A673 (cell line): ENCODE data around the gene CYB5A. TPM values are rescaled to one million over a fixed set of nuclear protein-coding genes. Genes with fewer than 3 reads are reported as not detected.

Experiments
- BruUV-seq: library from RNA; stranded (reverse); fragments of 400-500 nt; replicated peaks from 2 replicates; lab custom pipeline; 2021; lab: Mats Ljungman, UMichigan
- CTCF ChIA-PET: fragments of 300-600 bp; sonication (Branson Sonifier 250); formaldehyde crosslinking; loops from one replicate; lab custom pipeline; 2022; ENCODE audit warnings: antibody characterized with exemption; lab: Charles Lee
- POLR2A ChIA-PET: fragments of 300-600 bp; sonication (Branson Sonifier 250); formaldehyde crosslinking; loops from one replicate; lab custom pipeline; 2022; ENCODE audit warnings: antibody characterized with exemption; ENCODE audit not compliant: low non-redundant PET; lab: Charles Lee
- DNase-seq: peaks from one replicate; pipeline ENCODE4 v3.0.0-alpha.2; 2015; ENCODE audit warnings: low spot score
- H3K27ac ChIP-seq: fragments of 200-600 bp; sonication (generic); 2 replicates; pipeline ENCODE4 v1.5.1; 2016; ENCODE audit warnings: mixed run types, low read depth, mild to moderate bottlenecking, mixed read lengths, antibody characterized with exemption, low read length; ENCODE audit not compliant: poor library complexity, severe bottlenecking
- H3K27me3 ChIP-seq: fragments of 200-600 bp; sonication (generic); replicated peaks from 2 replicates; pipeline ENCODE4 v1.6.1; 2017; ENCODE audit warnings: mixed run types, low read depth, mild to moderate bottlenecking, mixed read lengths, antibody characterized with exemption, low read length; ENCODE audit not compliant: insufficient read depth, poor library complexity
- H3K36me3 ChIP-seq: fragments of 200-600 bp; sonication (generic); 2 replicates; pipeline ENCODE4 v1.6.1; 2016; ENCODE audit warnings: mixed run types, mild to moderate bottlenecking, mixed read lengths, antibody characterized with exemption, low read length; ENCODE audit not compliant: insufficient read depth, poor library complexity, severe bottlenecking
- H3K4me1 ChIP-seq: fragments of 200-600 bp; sonication (generic); 2 replicates; pipeline ENCODE4 v1.6.1; 2017; ENCODE audit warnings: mixed run types, mild to moderate bottlenecking, mixed read lengths, antibody characterized with exemption, low read length; ENCODE audit not compliant: insufficient read depth, poor library complexity, severe bottlenecking
- H3K4me3 ChIP-seq: fragments of 200-600 bp; sonication (generic); 2 replicates; pipeline ENCODE4 v1.5.1; 2016; ENCODE audit warnings: low read depth, mixed run types, mild to moderate bottlenecking, mixed read lengths, low read length; ENCODE audit not compliant: poor library complexity, severe bottlenecking
- H3K9me3 ChIP-seq: fragments of 200-600 bp; sonication (generic); 2 replicates; pipeline ENCODE4 v1.6.1; 2016; ENCODE audit warnings: mixed run types, low read depth, mild to moderate bottlenecking, mixed read lengths, antibody characterized with exemption, low read length; ENCODE audit not compliant: poor library complexity, severe bottlenecking
- CTCF ChIP-seq: fragments of 300-800, 200-600 bp; sonication (generic); conservative IDR thresholded peaks from 2 replicates; pipeline ENCODE4 v1.5.1; 2017; ENCODE audit warnings: low read depth, mild to moderate bottlenecking, antibody characterized with exemption, low read length, moderate library complexity, mixed read lengths
- EZH2 ChIP-seq: fragments of 200-600 bp; sonication (generic); IDR thresholded peaks from 2 replicates; pipeline ENCODE4 v1.6.1; 2017; ENCODE audit warnings: borderline replicate concordance, low read depth, mild to moderate bottlenecking, mixed read lengths, antibody characterized with exemption, low read length; ENCODE audit not compliant: poor library complexity, severe bottlenecking
- intact Hi-C: fragments of 100-400 bp; cut with micrococcal nuclease; formaldehyde crosslinking; loops from one replicate; pipeline ENCODE4 v1.10.0; 2022; ENCODE audit not compliant: unreplicated experiment
- total RNA-seq: library from RNA; stranded (reverse); gene quantifications from 2 replicates; pipeline ENCODE4 v1.2.3, GENCODE V29; 2021

The CYB5A gene
- total RNA-seq, 1 experiment from 2014 or later, result 38.7 TPM

- no peak overlapping the region for H3K4me3 ChIP-seq
- CTCF ChIA-PET, result no interaction called here
- TF ChIP-seq CTCF (no peak), EZH2 (no peak)
- H3K27me3 ChIP-seq, result peaks cover 21% of the 10 kb centered on the region
- BruUV-seq, result no TSS peak
- POLR2A ChIA-PET, result no interaction called here
- H3K9me3 ChIP-seq, result no peaks in the 10 kb centered on the region
- DNase-seq, result no peak
- H3K36me3 ChIP-seq, result no peaks in the 10 kb centered on the region
- intact Hi-C loops, result no loop called here
- H3K27ac ChIP-seq, result no peak overlapping the region
- H3K4me1 ChIP-seq, result no peaks in the 10 kb centered on the region
Measured at GRCh38 chr18:74303936-74304335, 12.2 kb upstream of the CYB5A start.

- CTCF ChIA-PET, result no interaction called here
- DNase-seq, result no peak
- Histone ChIP-seq H3K27ac (no peak overlapping the region), H3K4me3 (no peak overlapping the region), H3K36me3 (no peaks in the 10 kb centered on the region), H3K9me3 (no peaks in the 10 kb centered on the region), H3K27me3 (peaks cover 18% of the 10 kb centered on the region), H3K4me1 (no peaks in the 10 kb centered on the region)
- POLR2A ChIA-PET, result no interaction called here
- BruUV-seq, result no TSS peak
- no peak for TF ChIP-seq EZH2
- no peak for TF ChIP-seq CTCF
- intact Hi-C loops, result no loop called here
Measured at GRCh38 chr18:74303306-74303705, 11.5 kb upstream of the CYB5A start.

GRCh38 chr18:74299746-74300145 is 8.0 kb upstream of the CYB5A start:
- TF ChIP-seq EZH2 (no peak), CTCF (no peak)
- H3K4me3 ChIP-seq, result no peak overlapping the region
- intact Hi-C loops, result no loop called here
- BruUV-seq, result no TSS peak
- CTCF ChIA-PET, result no interaction called here
- H3K27me3 ChIP-seq, result peaks cover 6% of the 10 kb centered on the region
- no peak for DNase-seq
- POLR2A ChIA-PET, result no interaction called here
- no peaks in the 10 kb centered on the region for H3K36me3 ChIP-seq
- no peaks in the 10 kb centered on the region for H3K4me1 ChIP-seq
- H3K9me3 ChIP-seq, result no peaks in the 10 kb centered on the region
- no peak overlapping the region for H3K27ac ChIP-seq
